HG03097 (cell line): ENCODE data around the gene PWP1.

ENCODE experiments used
- ATAC-seq: cut with Tn5 transposase; IDR thresholded peaks from one replicate; pipeline ENCODE4 v1.9.1; 2021; ENCODE audit not compliant: unreplicated experiment, low FRiP score

The PWP1 gene

GRCh38 chr12:107685360-107686248, at the start of gene PWP1:
PWP1 (plus strand) TSS chr12:107685799; CDS start chr12:107685900, 101 bp downstream.
- ATAC-seq: peak; percentile 86

- no peak for ATAC-seq
Measured at GRCh38 chr12:107641154-107641553, 44.4 kb upstream of the PWP1 start.

- ATAC-seq: no peak
Measured at GRCh38 chr12:107642240-107642639, 43.4 kb upstream of the PWP1 start.

GRCh38 chr12:107645630-107646333, 39.8 kb upstream of the PWP1 start:
- no peak for ATAC-seq

GRCh38 chr12:107646436-107646835, 39.2 kb upstream of the PWP1 start:
- no peak for ATAC-seq

- no peak for ATAC-seq
Measured at GRCh38 chr12:107649661-107650061, 35.9 kb upstream of the PWP1 start.

- no peak for ATAC-seq
Measured at GRCh38 chr12:107650977-107651376, 34.6 kb upstream of the PWP1 start.

DNA sequence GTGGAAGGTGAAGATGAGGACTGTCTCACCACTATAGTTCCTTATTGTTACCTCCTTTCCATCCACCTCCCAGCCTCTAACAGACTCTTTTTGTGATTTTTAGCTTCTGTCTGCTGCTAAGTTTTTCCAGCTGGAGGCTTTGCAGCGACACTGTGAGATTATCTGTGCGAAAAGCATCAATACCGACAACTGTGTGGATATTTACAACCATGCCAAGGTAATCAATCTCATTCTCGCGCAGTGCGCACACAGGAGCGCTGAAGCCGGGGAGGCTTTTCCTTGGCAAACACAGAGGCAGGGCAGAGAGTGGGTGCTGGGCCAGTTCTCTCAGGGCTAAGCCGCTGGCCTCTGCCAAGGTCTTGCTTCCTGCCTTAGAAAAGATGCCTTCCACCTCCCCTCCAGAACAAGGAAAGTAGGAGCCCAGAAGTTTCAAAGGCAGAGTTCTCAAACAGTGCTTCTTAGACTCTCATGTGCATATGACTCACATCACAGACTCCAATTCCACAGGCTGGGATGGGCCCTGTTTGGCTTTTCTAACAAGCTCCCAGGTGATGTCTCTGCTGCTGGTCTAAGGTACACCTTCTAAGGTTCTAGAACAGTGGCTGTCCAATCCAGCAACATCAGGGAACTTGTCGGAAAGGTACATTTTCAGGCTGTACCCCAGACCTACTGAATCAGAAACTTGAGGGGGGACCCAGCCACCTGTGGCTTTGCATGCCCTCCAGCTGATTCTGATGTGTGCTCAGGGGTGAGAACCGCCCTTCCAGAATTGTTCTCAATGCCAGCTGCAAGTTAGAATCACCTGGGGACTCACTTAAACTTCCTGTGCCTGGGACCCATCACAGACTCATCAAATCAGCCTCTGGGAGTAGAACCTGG, 33.8 kb upstream of the PWP1 start:
- ATAC-seq: no peak

GRCh38 chr12:107653519-107653918, 32.1 kb upstream of the PWP1 start:
- no peak for ATAC-seq

- no peak for ATAC-seq
Measured at GRCh38 chr12:107654873-107655272, 30.7 kb upstream of the PWP1 start.

DNA sequence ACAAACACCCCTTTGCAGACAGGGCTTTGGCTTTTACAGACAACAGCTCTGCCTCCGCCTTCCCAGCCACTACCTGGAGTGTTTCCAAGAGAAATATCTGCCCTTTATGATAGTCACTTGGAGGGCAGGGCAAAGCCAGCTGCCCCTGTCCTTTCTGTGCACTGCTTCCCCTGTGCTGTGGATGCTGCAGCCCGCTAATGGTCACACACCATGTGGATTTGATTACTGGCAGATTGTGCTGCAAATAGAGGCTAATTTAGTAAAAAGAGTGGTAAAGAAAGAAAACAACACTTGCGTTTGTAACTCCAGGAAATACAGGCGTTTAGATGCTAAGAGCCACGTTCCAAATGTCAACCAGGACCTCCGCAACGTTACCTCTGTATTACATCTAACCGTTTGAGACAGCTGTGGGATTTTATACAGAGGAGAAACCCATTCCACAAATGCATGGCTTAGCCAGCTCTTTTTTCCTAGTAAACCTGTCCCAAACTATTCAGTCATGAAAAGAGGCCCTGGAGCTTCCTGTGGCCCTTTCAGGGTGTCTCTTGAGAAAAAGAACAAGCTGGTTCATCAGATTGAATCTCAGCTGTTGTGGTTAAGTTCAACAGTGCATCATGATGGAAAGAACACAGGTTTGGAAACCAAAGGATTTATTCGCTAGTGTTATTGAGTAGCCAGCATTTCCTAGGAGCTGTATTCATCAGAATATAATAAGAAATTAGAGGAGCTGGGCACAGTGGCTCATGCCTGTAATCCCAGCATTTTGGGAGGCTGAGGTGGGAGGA, 30.1 kb upstream of the PWP1 start:
- no peak for ATAC-seq

DNA sequence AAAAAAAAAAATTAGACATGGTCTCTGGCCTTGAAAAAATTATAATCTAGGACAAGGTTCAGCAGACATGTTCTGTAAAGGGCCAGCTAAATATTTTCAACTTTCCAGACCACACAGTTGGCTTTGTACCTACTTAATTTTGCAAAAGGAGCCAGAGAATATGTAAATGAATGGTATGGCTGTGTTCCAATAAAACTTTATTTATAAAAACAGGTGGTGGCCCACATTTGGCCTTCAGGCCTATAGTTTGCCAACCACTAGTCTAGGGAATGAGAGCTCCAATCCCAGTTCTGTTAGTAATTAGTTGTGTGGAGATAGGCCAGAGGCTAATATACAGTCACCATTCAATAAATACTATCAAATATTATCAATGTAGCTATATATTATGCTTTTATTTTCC, 29.3 kb upstream of the PWP1 start:
- no peak for ATAC-seq

GRCh38 chr12:107657133-107657532, 28.5 kb upstream of the PWP1 start:
- no peak for ATAC-seq

- ATAC-seq: no peak
Measured at GRCh38 chr12:107657621-107658020, 28.0 kb upstream of the PWP1 start.

- no peak for ATAC-seq
Measured at GRCh38 chr12:107660235-107660634, 25.4 kb upstream of the PWP1 start.

- ATAC-seq: no peak
Measured at GRCh38 chr12:107660861-107661415, 24.7 kb upstream of the PWP1 start.

DNA sequence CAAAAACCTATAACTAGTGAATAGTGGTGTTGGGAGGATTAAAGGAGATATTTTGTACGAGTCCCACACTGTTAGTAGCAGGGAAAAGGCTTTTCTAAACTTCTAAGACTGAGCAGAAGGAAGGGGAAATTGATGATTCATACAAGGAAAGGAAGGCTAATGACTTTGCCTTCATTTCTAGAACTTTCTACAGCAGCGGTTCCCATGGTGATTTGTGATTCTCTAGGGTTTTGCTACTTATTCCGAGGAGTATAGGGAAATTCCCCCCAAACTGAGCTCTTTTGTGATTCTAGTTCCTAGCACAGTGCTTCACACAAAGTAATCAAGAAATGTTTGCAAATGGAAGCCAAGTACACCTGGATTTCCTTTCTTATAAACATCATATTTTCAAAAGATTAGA, 23.8 kb upstream of the PWP1 start:
- no peak for ATAC-seq

GRCh38 chr12:107662484-107662883, 23.1 kb upstream of the PWP1 start:
- no peak for ATAC-seq

DNA sequence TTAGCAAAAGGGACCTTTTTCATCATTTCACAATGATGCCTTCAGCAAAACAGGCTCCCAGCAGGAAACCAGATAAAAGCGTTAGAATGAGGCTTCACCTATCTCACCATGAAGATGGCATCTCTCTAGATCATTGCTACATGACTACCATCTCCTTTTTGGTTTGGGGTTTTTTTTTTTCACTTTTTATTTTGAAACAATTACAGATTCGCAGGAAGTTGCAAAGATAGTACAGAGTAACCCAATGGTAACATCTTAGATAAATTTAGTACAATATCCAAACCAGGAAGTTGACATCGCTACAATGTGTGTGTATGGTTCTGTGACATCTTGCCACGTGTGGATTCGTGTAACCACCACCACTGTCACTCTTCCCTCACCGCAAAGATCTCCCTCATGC, 22.3 kb upstream of the PWP1 start:
- ATAC-seq: no peak

GRCh38 chr12:107666009-107666408, 19.6 kb upstream of the PWP1 start:
- no peak for ATAC-seq
